NOMO-1 treated with dmso at 0.1 percent for 144 hours (cell line): ENCODE results near the gene SSBP2.
"Not testable (repeated sequence)": the region's sequence is repeated elsewhere in the genome, so short reads cannot be mapped to it uniquely, and the experiment has no call there.

Experiments
- DNase-seq: peaks from one replicate; lab custom pipeline; 2025; ENCODE audit not compliant: unreplicated experiment; lab: John Stamatoyannopoulos, UW

SSBP2 gene

DNA sequence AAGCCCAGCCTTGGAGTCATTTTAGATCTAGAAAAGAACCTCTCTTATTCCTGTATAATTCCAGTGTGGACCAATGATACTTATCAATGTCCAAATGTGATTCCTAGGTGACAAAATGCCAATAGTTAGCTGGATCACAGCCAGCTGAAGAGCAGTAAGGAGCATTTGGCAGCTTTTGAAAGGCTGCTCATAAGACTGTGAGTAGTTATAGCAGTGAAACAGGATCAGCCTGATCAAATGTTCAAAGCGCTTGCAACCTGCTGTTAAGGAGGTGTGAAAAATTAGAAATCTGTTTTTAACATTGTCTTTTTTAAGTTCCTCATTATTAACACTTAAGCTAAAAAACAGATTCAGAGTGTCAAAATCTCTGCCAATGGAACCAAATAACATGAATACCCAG is 85.1 kb downstream of the SSBP2 start:
- no peak for DNase-seq

DNA sequence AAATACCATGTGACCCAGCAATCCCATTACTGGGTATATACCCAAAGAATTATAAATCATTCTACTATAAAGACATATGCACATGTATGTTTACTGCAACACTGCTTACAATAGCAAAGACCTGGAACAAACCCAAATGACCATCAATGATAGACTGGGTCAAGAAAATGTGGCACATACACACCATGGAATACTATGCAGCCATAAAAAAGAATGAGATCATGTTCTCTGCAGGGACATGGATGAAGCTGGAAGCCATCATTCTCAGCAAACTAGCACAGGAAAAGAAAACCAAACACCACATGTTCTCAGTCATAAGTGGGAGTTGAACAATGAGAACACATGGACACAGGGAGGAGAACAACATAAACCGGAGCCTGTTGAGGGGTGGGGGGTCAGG is 90.3 kb downstream of the SSBP2 start:
- DNase-seq: not testable (repeated sequence)

DNA sequence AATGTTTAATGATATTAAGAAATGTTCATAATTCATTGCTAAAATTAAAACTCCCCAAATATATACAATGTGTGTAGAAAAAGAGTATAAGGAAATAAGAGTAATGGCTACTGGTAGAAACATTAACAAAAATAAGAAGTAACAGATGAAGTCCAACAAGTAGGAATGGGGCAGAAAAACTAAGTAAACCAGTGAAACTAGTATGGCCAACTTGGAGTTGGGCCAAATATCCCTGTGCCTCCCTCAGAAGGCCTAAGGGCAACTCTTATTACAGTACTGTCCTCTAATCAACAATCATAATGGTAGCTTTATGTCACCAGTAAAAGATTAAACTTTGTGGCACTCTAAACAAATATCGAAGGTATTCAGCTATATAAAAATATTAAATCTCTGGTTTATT is 93.5 kb downstream of the SSBP2 start:
- no peak for DNase-seq

DNA sequence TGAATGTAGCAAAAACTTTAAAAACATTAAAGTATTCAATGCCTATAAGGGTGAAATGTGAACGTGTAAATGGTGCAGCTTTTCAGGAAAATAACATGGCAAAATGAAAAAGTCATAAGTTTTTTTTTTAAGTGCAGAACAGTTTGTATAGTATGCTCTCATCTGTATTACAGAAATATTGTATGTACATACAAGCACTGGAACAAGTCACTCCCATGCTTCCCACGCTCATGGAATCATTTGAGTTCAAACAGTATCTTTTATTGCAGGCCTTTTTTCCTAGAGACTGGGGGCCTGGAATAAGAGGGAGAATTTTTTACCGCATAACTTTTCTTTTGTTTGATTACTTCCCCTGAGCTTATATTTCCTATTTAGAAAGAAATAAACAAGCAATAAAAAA is 94.1 kb downstream of the SSBP2 start:
- DNase-seq: no peak

DNA sequence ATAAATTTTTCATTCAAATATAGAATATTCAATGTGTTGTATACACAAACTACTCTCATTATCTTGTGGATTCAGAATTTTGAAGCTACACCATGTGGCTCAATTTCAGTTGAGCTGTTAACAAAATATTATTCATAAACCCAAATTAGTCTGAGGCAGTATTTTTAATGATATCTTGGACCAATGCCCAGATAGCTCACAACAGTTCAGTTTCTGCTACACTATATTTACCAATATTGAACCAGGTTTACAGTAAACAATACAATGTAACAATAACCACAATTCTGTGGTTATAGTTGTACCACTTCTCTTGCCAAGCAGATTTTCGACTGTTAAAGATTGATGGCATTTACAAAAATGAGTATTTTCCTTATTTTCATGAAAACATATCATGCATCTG is 99.9 kb downstream of the SSBP2 start:
- DNase-seq: no peak

DNA sequence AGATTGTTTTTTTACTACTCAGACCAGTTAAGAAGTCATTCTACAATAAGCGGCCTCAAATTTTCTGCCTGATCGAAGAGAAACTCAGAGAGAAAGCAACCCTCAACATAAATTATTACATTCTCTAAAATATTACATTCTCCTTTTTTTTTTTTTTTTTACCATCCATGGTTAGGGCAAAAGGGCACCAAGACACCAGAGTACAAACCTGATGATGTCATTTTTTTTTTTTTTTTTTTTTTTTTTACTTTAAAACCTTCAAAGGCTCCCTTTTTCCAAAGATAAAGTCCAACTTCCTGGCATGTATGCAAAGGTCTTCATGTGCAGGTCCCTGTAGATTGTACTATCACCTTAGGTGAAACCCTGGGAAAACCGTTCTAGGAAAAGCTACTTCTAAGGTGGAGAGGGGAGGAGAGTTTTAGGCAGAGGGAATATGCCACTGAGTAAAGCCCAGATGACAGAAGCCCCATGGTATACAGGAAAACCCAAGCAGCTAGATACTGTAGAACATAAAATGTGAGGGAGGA is 104.4 kb downstream of the SSBP2 start:
- DNase-seq: no peak

DNA sequence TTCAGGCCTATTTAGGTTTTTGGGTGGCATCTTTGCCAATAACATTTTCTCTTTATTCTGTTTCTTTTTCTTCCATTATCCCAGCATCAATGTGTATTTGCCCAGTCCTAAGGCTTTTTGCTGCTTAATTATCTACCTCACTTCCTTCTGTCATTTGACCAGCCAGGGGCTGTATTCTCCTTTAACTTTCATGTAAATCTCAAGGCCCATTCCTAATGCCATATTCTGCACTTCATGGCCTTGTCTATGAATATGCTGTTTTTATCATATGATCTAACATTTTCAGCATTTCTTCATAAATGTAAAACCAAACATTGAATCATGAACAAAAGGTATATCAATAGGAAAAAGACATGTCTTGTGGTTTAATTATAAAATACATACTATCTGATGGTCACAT is 108.7 kb downstream of the SSBP2 start:
- no peak for DNase-seq

DNA sequence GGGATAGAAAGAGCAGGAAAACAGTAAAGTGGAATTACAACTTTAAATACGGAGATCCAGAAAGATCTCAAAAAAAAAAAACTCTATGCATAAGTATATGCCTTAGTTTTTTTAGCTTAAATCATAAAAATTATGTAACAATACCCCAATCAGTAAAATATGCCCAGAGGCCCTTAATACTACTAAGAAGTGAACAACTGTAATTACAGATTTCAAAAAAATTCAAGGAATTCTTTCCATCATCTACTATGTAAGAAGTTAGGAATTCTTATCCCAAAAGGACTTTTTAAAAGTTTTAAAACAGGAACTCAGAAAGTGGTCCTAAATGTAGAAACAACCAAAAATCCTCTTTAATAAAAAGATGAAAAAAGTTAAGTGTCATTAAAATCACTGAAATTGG is 111.3 kb downstream of the SSBP2 start:
- DNase-seq: no peak

DNA sequence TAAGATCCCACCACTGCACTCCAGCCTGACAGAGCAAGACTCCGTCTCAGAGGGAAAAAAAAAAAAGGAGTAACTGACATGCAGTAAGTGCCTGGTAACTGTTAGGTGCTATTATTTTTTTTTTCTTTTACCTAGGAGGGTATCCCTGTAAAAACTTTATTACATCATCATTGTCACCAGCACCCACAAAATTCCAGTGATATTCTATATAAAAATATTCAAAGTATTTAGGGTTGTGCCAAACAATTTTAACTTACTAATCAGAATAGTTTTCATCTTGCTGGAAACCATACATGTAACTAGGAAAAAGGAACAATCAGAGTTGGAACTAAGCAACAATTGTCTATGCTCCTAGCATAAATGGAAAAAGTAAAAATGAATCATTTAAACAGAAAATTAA is 112.4 kb downstream of the SSBP2 start:
- DNase-seq: no peak

DNA sequence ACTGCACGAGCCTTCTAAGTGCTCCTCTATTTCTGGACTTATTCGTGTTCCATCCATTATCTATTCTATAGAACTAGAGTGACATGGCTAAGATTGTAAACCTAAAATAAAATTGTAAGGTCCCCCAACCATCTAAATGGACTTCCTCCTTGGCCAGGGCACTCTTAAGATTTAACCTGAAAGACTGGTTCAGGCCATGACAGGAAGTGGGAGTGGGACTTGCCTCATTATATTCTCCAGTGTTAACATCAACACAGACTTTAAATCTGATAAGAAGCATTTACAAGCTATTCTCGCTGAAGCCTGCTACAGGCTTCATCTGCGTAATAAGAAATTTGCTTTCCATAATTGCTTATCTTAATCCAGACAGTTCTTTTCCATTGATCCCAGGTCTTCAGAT is 117.0 kb downstream of the SSBP2 start:
- DNase-seq: no peak

DNA sequence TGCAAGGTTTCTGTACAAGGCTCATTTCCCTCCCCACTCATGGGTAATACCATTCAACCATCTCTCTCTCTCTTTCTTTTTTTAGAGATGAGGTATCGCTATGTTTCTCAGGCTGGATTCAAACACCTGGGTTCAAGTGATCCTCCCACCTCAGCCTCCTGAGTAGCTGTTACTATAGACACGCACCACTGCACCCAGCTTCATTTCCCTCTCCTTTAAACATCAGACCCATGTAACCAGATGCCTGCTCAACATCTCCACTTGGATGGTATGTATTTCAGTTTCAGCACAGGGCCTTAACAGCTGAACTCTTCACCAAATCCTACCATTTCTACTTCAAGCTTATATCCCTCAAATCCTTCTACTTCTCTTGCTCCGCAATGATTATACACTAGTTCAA is 117.4 kb downstream of the SSBP2 start:
- no peak for DNase-seq

DNA sequence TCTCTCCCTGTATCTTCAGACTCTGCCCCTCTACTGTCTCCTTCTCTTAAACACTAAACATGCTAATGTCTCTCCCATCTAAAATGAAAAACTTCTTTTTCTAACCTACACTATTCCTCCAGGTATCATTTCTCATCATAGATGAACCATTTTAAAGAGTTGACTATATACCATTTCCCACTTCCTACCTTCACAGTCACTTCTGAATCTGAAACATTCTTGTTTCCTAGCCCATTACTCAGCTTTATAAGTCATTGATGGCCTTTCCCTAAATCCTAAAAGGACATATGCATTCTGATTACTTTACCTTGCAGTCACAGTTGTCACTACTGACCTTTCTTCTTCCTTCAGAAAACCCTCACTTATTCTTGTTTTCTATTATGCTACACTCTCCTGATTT is 118.2 kb downstream of the SSBP2 start:
- DNase-seq: no peak

DNA sequence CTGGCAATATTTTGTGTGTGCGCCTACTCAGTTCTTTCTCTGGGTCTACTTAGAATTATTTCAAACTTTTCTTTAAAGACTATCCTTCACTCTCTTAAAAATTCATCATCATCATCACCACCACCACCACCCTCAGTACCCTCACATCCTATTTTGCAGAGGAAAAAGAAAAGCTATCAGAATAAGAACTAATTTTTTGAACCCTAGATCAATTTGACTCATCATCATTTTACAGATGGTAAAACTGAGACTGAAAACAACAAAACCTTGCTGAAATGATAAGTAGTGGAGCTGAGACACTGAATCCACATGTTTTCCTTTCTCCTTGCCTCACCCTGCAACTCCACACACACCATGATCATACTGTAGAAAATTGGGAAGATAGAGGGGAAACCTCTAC is 119.3 kb downstream of the SSBP2 start:
- DNase-seq: no peak

DNA sequence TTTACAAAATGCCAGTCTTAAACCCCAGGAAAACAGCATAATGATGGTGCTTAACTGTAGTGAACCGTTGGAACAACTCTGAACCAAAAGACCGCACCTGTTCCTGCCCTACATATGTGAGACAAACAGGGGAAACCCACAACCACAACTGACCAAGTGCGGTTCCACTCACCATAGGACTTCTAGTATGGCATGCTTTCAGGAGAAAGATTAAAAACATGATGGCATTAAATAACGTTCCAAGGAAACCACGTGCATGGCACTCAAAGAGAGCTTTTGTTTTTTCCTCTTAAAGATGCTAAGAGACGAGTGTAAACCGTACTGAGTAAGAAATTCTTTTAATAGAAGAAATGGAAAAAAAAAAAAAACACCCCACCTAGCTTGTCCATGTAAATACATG is 119.8 kb downstream of the SSBP2 start:
- DNase-seq: no peak

DNA sequence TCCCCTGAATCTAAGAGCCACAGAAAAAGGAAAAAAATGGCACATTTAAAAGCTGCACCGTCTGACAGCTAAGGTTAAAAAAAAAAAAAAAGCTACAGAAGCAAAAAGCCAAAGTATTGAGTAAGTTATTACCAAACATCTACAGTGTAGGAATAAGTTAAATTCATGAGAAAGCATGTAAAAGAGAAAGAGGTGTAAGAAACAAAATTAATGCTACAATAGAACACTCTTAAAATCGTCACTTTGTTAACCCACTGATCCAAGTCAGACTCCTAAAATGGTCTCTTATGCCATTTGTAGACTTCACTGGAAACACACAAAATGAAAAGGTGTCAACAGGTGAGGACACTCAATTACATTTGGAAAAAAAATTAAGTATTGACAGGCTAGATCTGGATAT is 120.2 kb downstream of the SSBP2 start:
- no peak for DNase-seq

DNA sequence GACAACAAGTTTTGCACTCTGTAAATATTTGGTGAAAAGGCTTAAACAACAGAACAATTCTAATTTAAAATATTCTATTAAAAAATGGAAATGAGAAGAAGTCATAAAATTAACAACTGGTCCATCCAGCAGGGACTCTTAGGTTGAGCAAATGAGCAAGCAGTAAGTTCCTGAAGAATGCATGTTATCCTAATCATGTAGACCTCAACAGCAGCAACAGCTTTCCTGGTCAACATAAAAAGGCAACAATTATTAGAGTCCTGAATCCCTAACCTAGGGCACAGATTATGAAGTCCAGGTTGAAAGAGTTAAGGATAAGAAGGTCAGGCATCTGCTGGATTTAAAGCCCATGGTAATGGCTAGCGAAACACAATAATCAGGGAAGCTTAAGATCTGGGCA is 120.9 kb downstream of the SSBP2 start:
- no peak for DNase-seq

DNA sequence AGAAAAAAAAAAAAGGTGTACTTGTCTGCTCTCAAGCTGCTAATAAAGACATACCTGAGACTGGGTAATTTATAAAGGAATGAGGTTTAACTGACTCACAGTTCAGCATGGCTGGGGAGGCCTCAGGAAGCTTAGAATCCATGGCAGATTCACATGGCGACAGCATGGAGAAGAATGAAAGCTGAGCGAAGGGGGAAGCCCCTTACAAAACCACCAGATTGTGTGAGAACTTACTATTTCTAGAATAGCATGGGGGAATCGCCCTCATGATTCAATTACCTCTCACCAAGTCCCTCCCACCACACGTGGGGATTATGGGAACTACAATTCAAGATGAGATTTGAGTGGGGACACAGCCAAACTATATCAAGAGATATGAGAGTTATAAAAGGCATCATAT is 122.8 kb downstream of the SSBP2 start:
- DNase-seq: not testable (repeated sequence)

DNA sequence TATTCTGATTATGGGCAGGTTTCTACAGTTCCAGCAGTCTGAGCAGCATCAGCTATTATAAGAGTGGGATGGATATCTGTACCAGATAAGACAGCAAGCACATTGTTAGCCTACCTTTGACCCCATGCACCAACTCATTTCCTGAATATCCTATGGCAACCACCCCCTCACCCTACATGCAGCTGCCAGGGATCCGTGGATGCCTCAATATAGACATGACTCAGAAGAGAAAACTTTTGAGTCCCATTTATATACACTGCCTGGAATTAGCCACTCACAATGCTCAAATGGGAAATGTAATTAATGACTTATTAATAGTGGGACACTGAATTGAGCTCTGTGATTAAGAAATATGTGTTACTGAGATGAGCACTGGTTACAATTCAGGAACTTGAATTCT is 124.4 kb downstream of the SSBP2 start:
- no peak for DNase-seq

DNA sequence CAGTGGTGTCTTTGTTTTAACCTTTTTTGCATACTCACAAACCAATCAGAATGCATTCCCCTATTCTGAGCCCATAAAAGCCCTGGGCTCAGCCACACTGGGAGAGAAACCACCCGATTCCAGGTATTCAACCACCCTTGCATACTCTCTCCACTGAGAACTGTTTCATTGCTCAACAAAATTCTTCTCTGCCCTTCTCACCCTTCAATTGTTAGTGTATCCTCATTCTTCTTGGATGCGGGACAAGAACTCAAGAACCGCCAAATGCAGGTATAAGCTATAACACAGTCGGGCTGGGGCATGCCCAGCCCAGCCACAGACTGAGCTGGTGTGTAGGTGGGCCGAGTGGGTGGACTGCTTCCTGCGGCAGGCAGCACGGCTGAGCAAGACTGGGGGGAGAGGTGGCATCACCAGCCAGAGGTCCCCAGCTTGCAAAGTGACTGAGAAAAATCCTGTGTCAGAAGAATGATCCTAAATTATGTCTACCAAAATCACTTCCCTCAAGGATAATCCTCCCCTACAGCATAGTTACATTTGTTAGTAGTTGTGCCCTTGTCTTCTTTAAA is 141.0 kb downstream of the SSBP2 start:
- no peak for DNase-seq

DNA sequence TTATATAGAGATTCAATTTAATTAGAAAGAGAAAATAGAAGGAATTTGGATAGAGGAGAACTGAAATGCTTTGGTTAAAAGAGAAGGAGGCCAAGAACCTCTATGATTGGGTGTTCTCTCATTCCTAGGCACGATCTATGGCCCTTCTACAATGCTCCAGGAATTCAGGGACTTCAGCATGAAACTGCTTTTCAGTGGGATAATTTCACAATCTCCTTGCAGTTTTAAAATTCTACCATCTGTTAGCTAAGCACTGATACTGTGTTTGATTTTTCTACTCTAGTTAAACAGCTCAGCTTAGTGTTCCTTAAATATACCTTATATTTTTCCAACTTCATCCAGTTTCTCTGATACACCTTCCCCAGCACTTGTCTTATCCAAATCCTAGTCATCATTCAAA is 141.9 kb downstream of the SSBP2 start:
- no peak for DNase-seq

DNA sequence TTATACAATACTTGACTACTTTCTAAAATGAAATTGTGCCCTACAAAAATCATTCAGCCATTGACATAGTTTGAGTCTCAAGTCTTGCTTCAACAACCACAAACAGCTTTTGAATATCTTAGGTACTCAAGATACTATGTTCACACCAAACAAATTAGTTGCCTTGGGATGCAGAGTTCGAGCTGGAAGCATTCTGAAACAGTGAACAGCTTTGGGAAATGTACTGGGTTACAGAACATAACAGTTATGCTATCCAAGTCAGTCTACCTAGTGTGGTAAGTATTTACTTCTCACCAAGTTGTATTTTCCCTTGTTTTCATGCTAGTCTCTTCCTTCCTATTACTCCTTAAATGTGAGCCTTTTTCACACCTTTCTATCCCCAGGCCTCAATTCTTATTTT is 143.2 kb downstream of the SSBP2 start:
- DNase-seq: no peak

DNA sequence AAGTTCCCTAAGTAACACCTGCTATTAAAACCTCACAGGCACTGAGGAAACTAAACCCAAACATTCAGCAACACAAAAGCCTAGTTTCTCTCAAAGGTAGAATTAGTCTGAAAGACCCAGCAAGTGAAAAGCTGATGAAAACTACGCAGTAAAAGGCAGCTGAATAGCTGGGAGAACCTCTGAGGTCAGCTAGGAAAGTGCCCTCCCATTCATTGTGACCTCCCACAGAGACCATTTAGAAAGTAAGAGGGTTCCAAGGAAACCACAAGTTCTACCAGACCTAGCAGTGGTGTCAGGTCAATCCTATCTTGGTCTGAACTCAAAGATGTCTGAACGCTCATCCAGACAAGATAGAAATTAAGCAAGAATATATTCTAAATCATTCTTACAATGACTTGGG is 144.7 kb downstream of the SSBP2 start:
- no peak for DNase-seq

DNA sequence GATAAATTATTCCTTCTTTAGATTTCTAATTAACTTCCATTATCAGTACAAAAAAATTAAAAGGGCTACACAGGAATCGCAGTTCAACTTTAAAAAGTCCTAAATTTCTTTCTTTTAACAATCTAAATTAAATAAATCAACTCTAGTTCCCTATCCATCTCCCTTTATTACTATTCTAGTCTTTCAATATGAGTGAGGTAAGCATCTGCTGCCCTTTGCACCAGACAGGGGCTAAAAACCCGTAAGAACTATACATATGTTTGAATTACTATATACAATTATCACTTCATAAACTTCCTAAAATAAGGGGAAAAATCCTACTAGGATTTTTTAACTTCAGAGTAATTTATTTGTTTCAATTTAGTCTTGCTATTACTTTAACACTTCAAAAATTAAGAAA is 145.6 kb downstream of the SSBP2 start:
- DNase-seq: no peak

DNA sequence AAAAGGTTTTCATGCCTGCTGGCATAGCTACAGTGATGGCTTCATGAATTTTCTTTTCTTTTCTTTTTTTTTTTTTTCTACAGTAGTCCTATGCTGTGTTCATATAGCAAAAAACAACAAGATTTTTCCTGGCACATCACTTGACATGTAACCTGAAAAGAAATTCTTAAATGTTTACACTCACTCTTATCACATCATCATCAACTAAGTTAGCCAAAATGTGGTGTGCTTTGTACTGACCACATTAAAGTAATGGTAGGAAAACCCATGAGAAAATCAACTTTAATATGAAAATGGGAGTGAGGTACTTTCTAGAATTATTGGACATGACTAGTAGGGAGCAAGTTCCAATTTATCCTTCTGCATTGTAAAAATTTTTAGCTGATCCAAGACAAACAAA is 146.7 kb downstream of the SSBP2 start:
- DNase-seq: no peak
